Stimulated activated CD8-positive, alpha-beta memory T cell treated with anti-CD3 and anti-CD28 coated beads, Interleukin-2, amount 100 ng/mL, for 48 hours (primary cell): ENCODE measurements around the gene SYTL5.
"Not testable (repeated sequence)": the region's sequence is repeated elsewhere in the genome, so short reads cannot be mapped to it uniquely, and the experiment has no call there.

ENCODE experiments used
- DNase-seq, 2 donors: peaks; one replicate each; pipeline ENCODE4 v3.0.0-alpha.2; 2020; ENCODE audit warnings: low read depth in 2 of 2

SYTL5 gene

GRCh38 chrX:38006291-38006690 is at the start of gene SYTL5:
SYTL5 (plus strand) TSS chrX:38006553; CDS start chrX:38033890, 27,337 bp downstream.
- DNase-seq: no peak

- no peak for DNase-seq
These were observed 47.7 kb upstream of the SYTL5 start for GRCh38 chrX:37958525-37959211.

- DNase-seq: no peak
These were observed 46.9 kb upstream of the SYTL5 start for GRCh38 chrX:37959212-37960021.

GRCh38 chrX:37961118-37961517 is 45.2 kb upstream of the SYTL5 start:
- DNase-seq: no peak

- DNase-seq: no peak
These were observed 38.6 kb upstream of the SYTL5 start for GRCh38 chrX:37967714-37968113.

- no peak for DNase-seq
These were observed 30.9 kb upstream of the SYTL5 start for GRCh38 chrX:37975421-37975820.

- DNase-seq: no peak
These were observed 30.2 kb upstream of the SYTL5 start for GRCh38 chrX:37976153-37976552.

- DNase-seq: no peak
These were observed 21.5 kb upstream of the SYTL5 start for GRCh38 chrX:37984880-37985279.

- no peak for DNase-seq
These were observed 19.5 kb upstream of the SYTL5 start for GRCh38 chrX:37986893-37987292.

GRCh38 chrX:37989304-37989703 is 17.0 kb upstream of the SYTL5 start:
- DNase-seq: no peak

- DNase-seq: not testable (repeated sequence)
These were observed 15.1 kb upstream of the SYTL5 start for GRCh38 chrX:37991303-37991702.

- no peak for DNase-seq
These were observed 13.2 kb upstream of the SYTL5 start for GRCh38 chrX:37993176-37993575.

- no peak for DNase-seq
These were observed 12.3 kb upstream of the SYTL5 start for GRCh38 chrX:37993837-37994619.

GRCh38 chrX:37995428-37995827 is 10.9 kb upstream of the SYTL5 start:
- no peak for DNase-seq

- DNase-seq: no peak
These were observed 9.3 kb upstream of the SYTL5 start for GRCh38 chrX:37997096-37997495.

GRCh38 chrX:37998586-37999262 is 7.6 kb upstream of the SYTL5 start:
- no peak for DNase-seq

GRCh38 chrX:38000706-38001105 is 5.6 kb upstream of the SYTL5 start:
- DNase-seq: no peak

GRCh38 chrX:38004046-38004445 is 2.3 kb upstream of the SYTL5 start:
- no peak for DNase-seq

GRCh38 chrX:38006778-38007177 is 425 bp downstream of the SYTL5 start:
- DNase-seq: no peak

- no peak for DNase-seq
These were observed 2.3 kb downstream of the SYTL5 start for GRCh38 chrX:38008658-38009057.

- DNase-seq: no peak
These were observed 3.3 kb downstream of the SYTL5 start for GRCh38 chrX:38009641-38010040.
